Esophagus squamous epithelium (tissue), 4 donors: ENCODE data around the gene STYXL1.

ENCODE experiments used
- POLR2A ChIP-seq, 4 donors: fragments of 450-650 bp; IDR thresholded peaks; one replicate each; pipeline ENCODE4 v1.6.1; 2017; ENCODE audit warnings: antibody characterized with exemption in 4 of 4, mild to moderate bottlenecking in 4 of 4, moderate library complexity in 3 of 4
- TF ChIP-seq, protein P1 (sequence below), 6 experiments: fragments of 450-650 bp in 4 of 6; fragments of 200-600 bp in 2 of 6; sonication (generic) in 2 of 6; IDR thresholded peaks; one replicate each; pipeline ENCODE4 v1.5.1; 2016 to 2019; ENCODE audit warnings: antibody characterized with exemption in 6 of 6, mild to moderate bottlenecking in 4 of 6, moderate library complexity in 4 of 6

DNA sequence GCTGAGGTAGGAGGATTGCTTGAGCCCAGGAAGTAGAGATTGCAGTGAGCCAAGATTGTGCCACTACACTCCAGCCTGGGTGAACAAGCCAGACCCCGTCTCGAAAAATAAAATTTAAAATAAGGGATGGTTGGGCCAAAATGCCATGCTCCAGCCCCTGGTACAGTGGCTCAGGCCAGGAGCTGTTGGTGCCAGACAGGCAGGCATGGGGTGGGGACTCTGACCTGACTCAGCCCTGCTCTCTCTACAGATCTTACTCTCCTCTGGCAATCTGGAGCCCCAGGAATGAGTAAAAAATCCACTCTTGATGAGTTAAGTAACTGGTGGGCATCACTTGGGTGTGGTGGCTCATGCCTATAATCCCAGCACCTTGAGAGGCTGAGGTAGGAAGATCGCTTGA lies 45.0 kb downstream of the STYXL1 start:
- TF ChIP-seq, protein P1, sequence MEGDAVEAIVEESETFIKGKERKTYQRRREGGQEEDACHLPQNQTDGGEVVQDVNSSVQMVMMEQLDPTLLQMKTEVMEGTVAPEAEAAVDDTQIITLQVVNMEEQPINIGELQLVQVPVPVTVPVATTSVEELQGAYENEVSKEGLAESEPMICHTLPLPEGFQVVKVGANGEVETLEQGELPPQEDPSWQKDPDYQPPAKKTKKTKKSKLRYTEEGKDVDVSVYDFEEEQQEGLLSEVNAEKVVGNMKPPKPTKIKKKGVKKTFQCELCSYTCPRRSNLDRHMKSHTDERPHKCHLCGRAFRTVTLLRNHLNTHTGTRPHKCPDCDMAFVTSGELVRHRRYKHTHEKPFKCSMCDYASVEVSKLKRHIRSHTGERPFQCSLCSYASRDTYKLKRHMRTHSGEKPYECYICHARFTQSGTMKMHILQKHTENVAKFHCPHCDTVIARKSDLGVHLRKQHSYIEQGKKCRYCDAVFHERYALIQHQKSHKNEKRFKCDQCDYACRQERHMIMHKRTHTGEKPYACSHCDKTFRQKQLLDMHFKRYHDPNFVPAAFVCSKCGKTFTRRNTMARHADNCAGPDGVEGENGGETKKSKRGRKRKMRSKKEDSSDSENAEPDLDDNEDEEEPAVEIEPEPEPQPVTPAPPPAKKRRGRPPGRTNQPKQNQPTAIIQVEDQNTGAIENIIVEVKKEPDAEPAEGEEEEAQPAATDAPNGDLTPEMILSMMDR (IDR thresholded peaks at IDR 0.05), result no peak
- TF ChIP-seq POLR2A (IDR thresholded peaks at IDR 0.05), result no peak
